K562 (cell line): ENCODE data around the gene HGFAC. TPM values are rescaled to one million over a fixed set of nuclear protein-coding genes. Genes with fewer than 3 reads are reported as not detected.

Experiments
- ATAC-seq: fragments of 200-7000 bp; cut with Tn5 transposase; 3 replicates; pipeline ENCODE4 v1.9.1; 2020; ENCODE audit warnings: moderate library complexity
- BruUV-seq: library from RNA; stranded (reverse); fragments of 400-500 nt; replicated peaks from 2 replicates; lab custom pipeline; 2021; lab: Mats Ljungman, UMichigan
- CTCF ChIA-PET: fragments of 300-600 bp; formaldehyde crosslinking; extraction: SDS; loops from one replicate; lab custom pipeline; 2021; ENCODE audit warnings: low intra/inter-chr PET ratio; lab: Yijun Ruan, JAX
- POLR2A ChIA-PET: fragments of 300-600, 350-650 bp; sonication (Branson Sonifier 250); formaldehyde crosslinking; extraction: SDS; loops from one replicate; lab custom pipeline; 2021; ENCODE audit warnings: antibody characterized with exemption, inconsistent platforms; lab: Yijun Ruan, JAX
- DNase-seq, 4 experiments: peaks; one replicate each; pipeline versions ENCODE4 v3.0.0 to v3.0.0-alpha.2; 2011 to 2018; ENCODE audit warnings: low spot score in 3 of 4, mixed read lengths in 3 of 4; ENCODE audit errors: extremely low read depth in 1 of 4
- FAIRE-seq: peaks from 2 replicates; lab custom pipeline; 2011; peaks lifted over from hg19 to GRCh38; lab: Jason Lieb, UNC
- H2AFZ ChIP-seq: 2 replicates; pipeline ENCODE4 v1.6.0; 2011; ENCODE audit warnings: low read depth, low read length, control low read depth, inconsistent platforms
- H3K27ac ChIP-seq: fragments of 200-600 bp; 3 replicates; pipeline ENCODE4 v1.8.0; 2011; ENCODE audit warnings: low read depth, mild to moderate bottlenecking, control low read depth, inconsistent platforms, low read length, moderate library complexity, mixed read lengths; ENCODE audit errors: extremely low read depth
- H3K27me3 ChIP-seq, 2 experiments: fragments of 300-600 bp in 1 of 2; 2 replicates in 1 of 2; 3 replicates in 1 of 2; pipeline versions ENCODE4 v1.6.0 to v1.8.0; 2011; ENCODE audit warnings: inconsistent platforms in 2 of 2, low read length in 2 of 2, mild to moderate bottlenecking in 1 of 2, mixed read lengths in 1 of 2, moderate library complexity in 1 of 2; ENCODE audit not compliant: control insufficient read depth in 2 of 2, insufficient read depth in 2 of 2
- H3K36me3 ChIP-seq: fragments of 300-600 bp; 3 replicates; pipeline ENCODE4 v1.8.0; 2011; ENCODE audit warnings: mild to moderate bottlenecking, low read length, inconsistent platforms; ENCODE audit not compliant: control insufficient read depth, insufficient read depth
- H3K4me1 ChIP-seq, 2 experiments: fragments of 200-600 bp in 1 of 2; replicated peaks in 1 of 2; 2 replicates in 1 of 2; 3 replicates in 1 of 2; pipeline versions ENCODE4 v1.5.1 to v1.8.0; 2011; ENCODE audit warnings: inconsistent platforms in 2 of 2, low read length in 2 of 2, mild to moderate bottlenecking in 1 of 2, mixed read lengths in 1 of 2, moderate library complexity in 1 of 2; ENCODE audit not compliant: control insufficient read depth in 2 of 2, insufficient read depth in 2 of 2
- H3K4me2 ChIP-seq: 2 replicates; pipeline ENCODE4 v1.6.1; 2011; ENCODE audit warnings: low read length, control low read depth, inconsistent platforms, mixed read lengths; ENCODE audit not compliant: insufficient read depth
- H3K4me3 ChIP-seq: fragments of 200-600 bp; sonication (generic), shearing (Covaris generic); 2 replicates; pipeline ENCODE4 v1.5.1; 2016; ENCODE audit warnings: control low read depth, inconsistent platforms
- H3K79me2 ChIP-seq: fragments of 200-600 bp; 3 replicates; pipeline ENCODE4 v1.8.0; 2011; ENCODE audit warnings: low read length, inconsistent platforms; ENCODE audit not compliant: control insufficient read depth, insufficient read depth
- H3K9ac ChIP-seq, 2 experiments: 2 replicates each; pipeline versions ENCODE4 v1.6.0 to v1.6.1; 2011; ENCODE audit warnings: low read depth in 2 of 2, low read length in 2 of 2, control low read depth in 1 of 2, inconsistent platforms in 1 of 2, mild to moderate bottlenecking in 1 of 2, mixed read lengths in 1 of 2; ENCODE audit not compliant: insufficient read depth in 1 of 2
- H3K9me1 ChIP-seq: one replicate; pipeline ENCODE4 v1.6.0; 2011; ENCODE audit warnings: inconsistent platforms, mild to moderate bottlenecking, low read length, moderate library complexity; ENCODE audit not compliant: control insufficient read depth, insufficient read depth
- H3K9me3 ChIP-seq: replicated peaks from 2 replicates; pipeline ENCODE4 v1.5.1; 2011; ENCODE audit warnings: low read depth, low read length, inconsistent platforms; ENCODE audit not compliant: control insufficient read depth, insufficient read depth
- H4K20me1 ChIP-seq: replicated peaks from 2 replicates; pipeline ENCODE4 v1.6.1; 2011; ENCODE audit warnings: low read length, inconsistent platforms, mixed read lengths; ENCODE audit not compliant: control insufficient read depth, insufficient read depth
- BCLAF1 ChIP-seq, 2 experiments: fragments of 450-650 bp in 1 of 2; IDR thresholded peaks; 2 replicates each; pipeline ENCODE4 v1.6.1; 2011 to 2017; ENCODE audit warnings: low read depth in 2 of 2, antibody characterized with exemption in 1 of 2, borderline replicate concordance in 1 of 2, low read length in 1 of 2, mild to moderate bottlenecking in 1 of 2, mixed read lengths in 1 of 2; ENCODE audit not compliant: control insufficient read depth in 1 of 2
- EWSR1 ChIP-seq: fragments of 450-650 bp; IDR thresholded peaks from 2 replicates; pipeline ENCODE4 v1.6.1; 2018; ENCODE audit warnings: borderline replicate concordance, mild to moderate bottlenecking, low read depth, moderate library complexity; ENCODE audit not compliant: partially characterized antibody
- JUND ChIP-seq, 2 experiments: IDR thresholded peaks; 2 replicates in 1 of 2; 3 replicates in 1 of 2; pipeline ENCODE4 v1.6.1; 2011; ENCODE audit warnings: borderline replicate concordance in 2 of 2, low read depth in 2 of 2, low read length in 2 of 2, improper control_type of control experiment in 1 of 2, missing biosample characterization in 1 of 2, missing genetic modification characterization in 1 of 2, missing genetic modification reagents in 1 of 2
- NKRF ChIP-seq: fragments of 450-650 bp; IDR thresholded peaks from 2 replicates; pipeline ENCODE4 v1.6.1; 2016; ENCODE audit warnings: borderline replicate concordance
- PHF8 ChIP-seq: fragments of 200-600 bp; sonication (generic); IDR thresholded peaks from 2 replicates; pipeline ENCODE4 v1.6.1; 2012; ENCODE audit warnings: mixed run types, mild to moderate bottlenecking, inconsistent platforms, low read length, moderate library complexity, borderline replicate concordance
- RNF2 ChIP-seq: sonication (generic); IDR thresholded peaks from 2 replicates; pipeline ENCODE4 v1.6.1; 2016
- ZBTB43 ChIP-seq: sonication (generic); formaldehyde crosslinking; IDR thresholded peaks from 2 replicates; pipeline ENCODE4 v1.8.0; 2023; ENCODE audit warnings: mild to moderate bottlenecking, missing genetic modification reagents
- WGBS: fragments of 100-300 bp; shearing (Covaris generic); methylation state at CpG from one replicate; pipeline ENCODE4 v1.1.6; 2016; ENCODE audit warnings: low coverage, mixed read lengths; ENCODE audit not compliant: insufficient coverage; ENCODE audit errors: missing lambda C conversion rate; 5-methylcytosine and 5-hydroxymethylcytosine counted together
- in situ Hi-C: fragments of 300-500 bp; cut with MboI; formaldehyde crosslinking; loops from 4 replicates; pipeline ENCODE4 v1.15.0; 2018; ENCODE audit warnings: inconsistent platforms, mixed read lengths
- intact Hi-C: fragments of 100-400 bp; cut with micrococcal nuclease; formaldehyde crosslinking; loops from 2 replicates; pipeline ENCODE4 v1.14.2; 2022
- polyA plus RNA-seq, 8 experiments: library from polyadenylated mRNA; depleted of rRNA in 4 of 8; stranded (reverse) in 5 of 8; unstranded in 3 of 8; fragments of >200 nt; fragmentation: Nextera tagmentation in 2 of 8; fragmentation: Illumina TruSeq in 1 of 8; extraction: Ambion mirVana in 2 of 8; extraction: Trizol in 1 of 8; gene quantifications; 2 replicates each; pipeline versions ENCODE4 v1.2.1 to v1.2.3, GENCODE V29; 2011 to 2014; ENCODE audit warnings: inconsistent platforms in 1 of 8, missing spikeins in 1 of 8
- total RNA-seq, 7 experiments: library from RNA; depleted of rRNA in 6 of 7; stranded (reverse); fragments of >200 nt in 6 of 7; fragmentation: Illumina TruSeq in 2 of 7; extraction: Trizol in 2 of 7; gene quantifications; 2 replicates each; pipeline versions ENCODE4 v1.2.1 to v1.2.3, GENCODE V29; 2011 to 2021; ENCODE audit warnings: low replicate concordance in 1 of 7
- TF ChIP-seq, protein P1 (sequence below), 2 experiments: fragments of 450-650 bp in 1 of 2; sonication (generic) in 1 of 2; formaldehyde crosslinking in 1 of 2; IDR thresholded peaks in 1 of 2; conservative IDR thresholded peaks in 1 of 2; 2 replicates each; pipeline versions ENCODE4 v1.6.1 to v1.8.1; 2016 to 2023; ENCODE audit warnings: mild to moderate bottlenecking in 2 of 2, moderate library complexity in 2 of 2, inconsistent platforms in 1 of 2, missing genetic modification reagents in 1 of 2

The HGFAC gene
- total and polyA plus RNA-seq, 9 of the 15 experiments (the other 6 are each of a cell fraction or from before 2014, with no cell fraction given): 0.13 TPM; not detected in 8

DNA sequence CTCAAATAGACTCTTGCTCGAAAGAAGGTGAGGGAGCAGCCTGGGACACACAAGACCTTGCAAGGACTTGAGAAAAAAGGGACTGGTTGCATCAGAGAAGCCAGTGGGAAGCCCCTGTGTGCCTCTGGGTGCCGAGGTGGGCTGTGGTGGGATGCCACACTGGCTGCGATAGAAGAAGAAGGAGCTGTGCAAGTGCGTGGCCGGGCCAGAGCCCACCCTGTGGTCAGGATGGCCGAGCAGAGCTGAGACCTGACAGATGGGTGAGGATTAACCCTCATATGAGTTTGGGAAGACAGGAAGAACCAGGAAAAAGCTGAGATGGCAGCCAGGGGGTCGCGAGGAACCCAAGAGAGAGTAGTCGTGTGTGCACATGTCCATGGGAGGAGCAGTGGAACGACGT is 44.6 kb upstream of the HGFAC start (continued):
- no peak for TF ChIP-seq BCLAF1 (IDR thresholded peaks at IDR 0.05; ENCODE audit: borderline replicate concordance in 1 of 2, control insufficient read depth in 1 of 2, low read depth in 2 of 2, low read length in 1 of 2)

DNA sequence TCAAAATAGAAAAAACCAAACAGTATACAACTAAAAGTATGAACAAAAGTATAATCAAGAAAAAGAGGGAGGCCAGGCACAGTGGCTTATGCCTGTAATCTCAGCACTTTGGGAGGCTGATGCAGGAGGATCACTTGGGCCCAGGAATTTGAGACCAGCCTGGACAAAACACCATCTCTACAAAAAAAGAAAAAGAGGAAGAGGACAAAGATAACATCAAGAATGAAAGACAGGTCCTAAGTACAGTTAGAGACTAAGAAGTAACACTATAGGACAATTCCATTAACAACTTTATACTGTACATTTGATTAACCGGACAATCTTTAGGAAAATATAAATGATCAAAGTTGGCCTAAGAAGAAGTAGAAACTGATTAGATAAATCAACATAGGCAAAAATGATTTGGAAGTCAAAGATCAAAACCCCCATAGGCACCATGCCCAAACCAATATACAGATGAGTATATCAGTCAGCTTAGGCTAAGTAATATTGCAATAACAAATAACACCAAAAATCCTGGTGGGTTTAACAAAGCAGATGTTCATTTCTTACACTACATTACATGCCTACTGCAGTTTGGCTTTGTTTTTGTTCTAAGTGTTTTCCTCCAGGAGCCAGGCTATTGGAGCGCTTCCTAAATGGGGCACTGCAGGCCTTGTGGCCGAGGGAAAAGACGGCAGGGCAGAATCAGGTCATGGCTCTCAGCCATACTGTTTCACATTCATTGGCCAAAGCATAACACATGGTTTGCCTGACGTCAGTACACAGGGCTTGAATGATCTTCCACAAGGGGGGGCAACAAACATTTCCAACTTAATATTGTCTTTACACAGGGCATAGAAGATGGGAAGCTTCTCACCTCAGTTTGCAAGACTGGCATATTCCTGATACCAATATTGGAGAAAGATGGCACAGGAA is 42.2 kb upstream of the HGFAC start:
- in situ Hi-C loops: no loop called here
- ChIA-PET CTCF (no interaction called here), POLR2A (interaction anchor here (1.6 kb wide), 1 partner anchor 15 kb away, joined by 3 read pairs; no protein-coding TSS in a partner anchor)
- peaks cover 13 to 30% of the 10 kb centered on the region in 2 experiments; a peak in 4 of 5 replicates for H3K27me3 ChIP-seq
- ATAC-seq: peak; percentile 99
- intact Hi-C loops: no loop called here
- H3K9me1 ChIP-seq: no peaks in the 10 kb centered on the region
- no peak overlapping the region for H3K4me2 ChIP-seq
- H3K79me2 ChIP-seq: no peaks in the 10 kb centered on the region
- no peak overlapping the region for H3K27ac ChIP-seq
- 31% methylated on average over 5 of the region's 5 CpGs for WGBS
- no TSS peak for BruUV-seq
- no peak overlapping the region for H3K4me3 ChIP-seq
- DNase-seq: peak; percentile 63 to 73 (median 70)
- no peak overlapping the region for H3K9ac ChIP-seq
- FAIRE-seq: peak; percentile 84
- no peaks in the 10 kb centered on the region for H3K36me3 ChIP-seq
- no peaks in the 10 kb centered on the region; the same call in 1 of the 2 replicates for H4K20me1 ChIP-seq
- H3K9me3 ChIP-seq: no peaks in the 10 kb centered on the region
- H3K4me1 ChIP-seq: peaks cover 4 to 6% of the 10 kb centered on the region in 2 experiments; a peak in 4 of 5 replicates
- H2AFZ ChIP-seq: peak overlapping the region; percentile 77
- TF ChIP-seq, protein P1, sequence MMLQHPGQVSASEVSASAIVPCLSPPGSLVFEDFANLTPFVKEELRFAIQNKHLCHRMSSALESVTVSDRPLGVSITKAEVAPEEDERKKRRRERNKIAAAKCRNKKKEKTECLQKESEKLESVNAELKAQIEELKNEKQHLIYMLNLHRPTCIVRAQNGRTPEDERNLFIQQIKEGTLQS (IDR thresholded peaks at IDR 0.05): no peak
- TF ChIP-seq, protein P1 (CRISPR knock-in tag; conservative IDR thresholded peaks at IDR 0.05): no peak
- TF ChIP-seq EWSR1: no peak
- TF ChIP-seq JUND (IDR thresholded peaks at IDR 0.05; ENCODE audit: borderline replicate concordance, low read depth, low read length): 0 out of 2 replicates have a peak, but pooled peaks have one; percentile 12
- no peak for TF ChIP-seq JUND (tag; IDR thresholded peaks at IDR 0.05; ENCODE audit: borderline replicate concordance, low read depth, low read length)
- TF ChIP-seq ZBTB43 (CRISPR knock-in tag): no peak
- TF ChIP-seq RNF2: no peak
- no peak for TF ChIP-seq PHF8
- TF ChIP-seq NKRF: no peak
